ENCODE measurements around the gene SPTBN1.
A peak's percentile ranks its signal among the peaks of the same experiment; 100 is the strongest.

The SPTBN1 gene

GRCh38 chr2:54429811-54430551 lies 26.1 kb upstream of the SPTBN1 start:
- TF ChIP-seq FOXM1 (IDR thresholded peaks at IDR 0.05; ENCODE audit: borderline replicate concordance, low read depth) (no peak), CEBPB (IDR thresholded peaks at IDR 0.05) (no peak), RAD21 (IDR thresholded peaks at IDR 0.05; ENCODE audit: low read depth) (no peak), TEAD4 (IDR thresholded peaks at IDR 0.05) (no peak), NFIC (IDR thresholded peaks at IDR 0.05) (no peak), TAF1 (IDR thresholded peaks at IDR 0.05; ENCODE audit: low read depth) (no peak), EP300 (IDR thresholded peaks at IDR 0.05; ENCODE audit: borderline replicate concordance) (no peak), MAX (IDR thresholded peaks at IDR 0.05) (no peak)
- TF ChIP-seq, protein P1, sequence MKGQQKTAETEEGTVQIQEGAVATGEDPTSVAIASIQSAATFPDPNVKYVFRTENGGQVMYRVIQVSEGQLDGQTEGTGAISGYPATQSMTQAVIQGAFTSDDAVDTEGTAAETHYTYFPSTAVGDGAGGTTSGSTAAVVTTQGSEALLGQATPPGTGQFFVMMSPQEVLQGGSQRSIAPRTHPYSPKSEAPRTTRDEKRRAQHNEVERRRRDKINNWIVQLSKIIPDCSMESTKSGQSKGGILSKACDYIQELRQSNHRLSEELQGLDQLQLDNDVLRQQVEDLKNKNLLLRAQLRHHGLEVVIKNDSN (IDR thresholded peaks at IDR 0.05): peak; percentile 70

GRCh38 chr2:54430649-54431048 lies 25.5 kb upstream of the SPTBN1 start:
- TF ChIP-seq RAD21 (IDR thresholded peaks at IDR 0.05; ENCODE audit: low read depth): no peak
- TF ChIP-seq FOXM1 (IDR thresholded peaks at IDR 0.05; ENCODE audit: borderline replicate concordance, low read depth): no peak
- no peak for TF ChIP-seq TEAD4 (IDR thresholded peaks at IDR 0.05)
- TF ChIP-seq TAF1 (IDR thresholded peaks at IDR 0.05; ENCODE audit: low read depth): no peak
- TF ChIP-seq EP300 (IDR thresholded peaks at IDR 0.05; ENCODE audit: borderline replicate concordance): no peak
- no peak for TF ChIP-seq YY1 (IDR thresholded peaks at IDR 0.05; ENCODE audit: low read depth)
- no peak for TF ChIP-seq REST (IDR thresholded peaks at IDR 0.05; ENCODE audit: low read depth)
- no peak for TF ChIP-seq TCF12 (IDR thresholded peaks at IDR 0.05; ENCODE audit: low read depth)
- TF ChIP-seq EGR1 (IDR thresholded peaks at IDR 0.05): no peak
- no peak for TF ChIP-seq CREB1 (IDR thresholded peaks at IDR 0.05; ENCODE audit: low read depth)
- TF ChIP-seq CEBPB (IDR thresholded peaks at IDR 0.05): no peak
- TF ChIP-seq, protein P1 (IDR thresholded peaks at IDR 0.05): no peak
- no peak for TF ChIP-seq ZBTB7A (IDR thresholded peaks at IDR 0.05; ENCODE audit: low read depth)

DNA sequence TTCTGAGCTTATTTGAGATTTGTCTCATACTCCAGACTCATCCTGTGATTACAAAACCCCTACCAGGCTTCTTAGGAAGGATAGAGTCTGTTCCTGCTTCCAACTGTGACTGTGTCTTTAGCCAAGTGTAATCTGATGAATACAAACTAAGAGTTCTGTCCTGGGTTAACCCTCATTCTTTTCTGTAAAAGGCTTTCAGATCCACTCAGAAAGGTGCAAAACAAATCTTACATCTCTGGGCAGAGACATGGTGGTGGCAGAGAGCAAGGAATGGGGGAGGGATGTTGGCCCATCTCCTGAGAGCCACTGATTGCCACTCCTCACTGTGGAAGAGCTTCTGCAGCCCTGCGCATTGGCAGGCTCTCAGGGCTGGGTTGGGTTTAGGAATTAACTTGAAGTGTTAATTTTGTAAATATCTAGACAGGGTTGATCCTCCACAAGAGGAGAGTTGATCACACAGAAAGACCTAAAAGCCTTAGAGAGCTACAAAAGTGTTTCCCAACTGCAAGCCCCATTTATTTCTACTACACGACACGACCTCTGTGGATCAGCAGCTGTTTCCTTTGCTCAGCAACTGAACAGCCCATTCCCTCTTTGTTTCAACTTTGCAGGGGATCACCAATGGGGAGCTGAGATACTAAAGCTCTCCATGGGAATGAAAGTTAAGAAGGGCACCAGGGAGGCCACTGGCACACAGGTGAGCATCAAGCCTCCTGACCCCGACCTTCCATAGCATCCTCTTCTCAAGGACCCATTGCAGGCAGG lies 23.7 kb upstream of the SPTBN1 start:
- TF ChIP-seq, protein P1 (IDR thresholded peaks at IDR 0.05): no peak
- no peak for TF ChIP-seq EGR1 (IDR thresholded peaks at IDR 0.05)
- TF ChIP-seq RAD21 (IDR thresholded peaks at IDR 0.05; ENCODE audit: low read depth): no peak
- TF ChIP-seq TCF12 (IDR thresholded peaks at IDR 0.05; ENCODE audit: low read depth): no peak
- TF ChIP-seq EP300 (IDR thresholded peaks at IDR 0.05; ENCODE audit: borderline replicate concordance): no peak
- TF ChIP-seq CREB1 (IDR thresholded peaks at IDR 0.05; ENCODE audit: low read depth): no peak
- TF ChIP-seq CEBPB (IDR thresholded peaks at IDR 0.05): no peak
- no peak for TF ChIP-seq REST (IDR thresholded peaks at IDR 0.05; ENCODE audit: low read depth)
- TF ChIP-seq MAX (IDR thresholded peaks at IDR 0.05): no peak

GRCh38 chr2:54434229-54434628 lies 21.9 kb upstream of the SPTBN1 start:
- TF ChIP-seq ZBTB7A (IDR thresholded peaks at IDR 0.05; ENCODE audit: low read depth): no peak
- no peak for TF ChIP-seq YY1 (IDR thresholded peaks at IDR 0.05; ENCODE audit: low read depth)
- no peak for TF ChIP-seq NFIC (IDR thresholded peaks at IDR 0.05)
- no peak for TF ChIP-seq REST (IDR thresholded peaks at IDR 0.05; ENCODE audit: low read depth)
- TF ChIP-seq FOXM1 (IDR thresholded peaks at IDR 0.05; ENCODE audit: borderline replicate concordance, low read depth): no peak
- TF ChIP-seq, protein P1 (IDR thresholded peaks at IDR 0.05): no peak
- no peak for TF ChIP-seq EP300 (IDR thresholded peaks at IDR 0.05; ENCODE audit: borderline replicate concordance)
- no peak for TF ChIP-seq TAF1 (IDR thresholded peaks at IDR 0.05; ENCODE audit: low read depth)
